Omental fat pad (tissue), 4 donors: ENCODE results near the gene TRIOBP. TPM values are rescaled to one million over a fixed set of nuclear protein-coding genes. Genes with fewer than 3 reads are reported as not detected.

Experiments
- ATAC-seq: fragments of 150-250 bp; one replicate; pipeline ENCODE4 v1.9.1; 2016; ENCODE audit warnings: mild to moderate bottlenecking, moderate library complexity; ENCODE audit not compliant: low FRiP score
- DNase-seq: peaks from one replicate; pipeline ENCODE4 v3.0.0-alpha.2; 2019; ENCODE audit warnings: low spot score
- CTCF ChIP-seq, 3 donors: fragments of 450-650 bp; IDR thresholded peaks; one replicate each; pipeline ENCODE4 v1.5.1; 2016 to 2017; ENCODE audit warnings: antibody characterized with exemption in 3 of 3, mild to moderate bottlenecking in 3 of 3, moderate library complexity in 2 of 3
- total RNA-seq, 4 donors: library from RNA; depleted of rRNA; stranded (reverse); fragments of >200 nt; gene quantifications; one replicate each; pipeline ENCODE4 v1.1.0, GENCODE V29; 2016

The TRIOBP gene
- total RNA-seq, 4 donors from 2014 or later, result 79.2 to 179 (median 82.8) TPM

- ATAC-seq (no peak), DNase-seq (no peak)
- no peak for TF ChIP-seq CTCF (IDR thresholded peaks at IDR 0.05)
These were observed 29.5 kb downstream of the TRIOBP start for GRCh38 chr22:37726241-37726887.

- no peak for TF ChIP-seq CTCF (IDR thresholded peaks at IDR 0.05)
- DNase-seq (no peak), ATAC-seq (peak; percentile 42)
These were observed 31.8 kb downstream of the TRIOBP start for GRCh38 chr22:37728620-37729019.

GRCh38 chr22:37731804-37732471 is 35.1 kb downstream of the TRIOBP start:
- no peak for ATAC-seq
- TF ChIP-seq CTCF (IDR thresholded peaks at IDR 0.05), result no peak
- no peak for DNase-seq

GRCh38 chr22:37732699-37733607 is 36.1 kb downstream of the TRIOBP start:
- no peak for TF ChIP-seq CTCF (IDR thresholded peaks at IDR 0.05)
- ATAC-seq, result no peak
- no peak for DNase-seq

GRCh38 chr22:37733625-37734401 is 37.0 kb downstream of the TRIOBP start:
- ATAC-seq (peak; percentile 62), DNase-seq (no peak)
- TF ChIP-seq CTCF (IDR thresholded peaks at IDR 0.05), result no peak

- no peak for TF ChIP-seq CTCF (IDR thresholded peaks at IDR 0.05)
- DNase-seq (no peak), ATAC-seq (no peak)
These were observed 37.5 kb downstream of the TRIOBP start for GRCh38 chr22:37734402-37734700.
